ENCODE measurements around the gene CYP26C1.

The CYP26C1 gene

GRCh38 chr10:93071177-93071472 is 10.5 kb downstream of the CYP26C1 start:
- H3K4me3 Mint-ChIP-seq: peak overlapping the region; percentile 4
- H3K9me3 Mint-ChIP-seq (ENCODE audit: low read depth): no peaks in the 10 kb centered on the region
- H3K27me3 Mint-ChIP-seq: peaks cover 48% of the 10 kb centered on the region
- H3K27ac Mint-ChIP-seq: no peak overlapping the region
- H3K36me3 Mint-ChIP-seq: no peaks in the 10 kb centered on the region
- peaks cover 33% of the 10 kb centered on the region for H3K4me1 Mint-ChIP-seq (ENCODE audit: low read depth)

- H3K9me3 Mint-ChIP-seq (ENCODE audit: low read depth): no peaks in the 10 kb centered on the region
- H3K27ac Mint-ChIP-seq: no peak overlapping the region
- peaks cover 51% of the 10 kb centered on the region for H3K27me3 Mint-ChIP-seq
- no peaks in the 10 kb centered on the region for H3K36me3 Mint-ChIP-seq
- peak overlapping the region; percentile 65 for H3K4me3 Mint-ChIP-seq
- peaks cover 33% of the 10 kb centered on the region for H3K4me1 Mint-ChIP-seq (ENCODE audit: low read depth)
Observed at GRCh38 chr10:93071674-93072224, 11.2 kb downstream of the CYP26C1 start.

- no peak overlapping the region for H3K27ac Mint-ChIP-seq
- peaks cover 50% of the 10 kb centered on the region for H3K27me3 Mint-ChIP-seq
- no peaks in the 10 kb centered on the region for H3K36me3 Mint-ChIP-seq
- H3K9me3 Mint-ChIP-seq (ENCODE audit: low read depth): no peaks in the 10 kb centered on the region
- H3K4me1 Mint-ChIP-seq (ENCODE audit: low read depth): peaks cover 33% of the 10 kb centered on the region
- H3K4me3 Mint-ChIP-seq: peak overlapping the region; percentile 65
Observed at GRCh38 chr10:93072225-93072712, 11.7 kb downstream of the CYP26C1 start.

GRCh38 chr10:93072713-93073538 is 12.3 kb downstream of the CYP26C1 start:
- peaks cover 44% of the 10 kb centered on the region for H3K27me3 Mint-ChIP-seq
- no peaks in the 10 kb centered on the region for H3K36me3 Mint-ChIP-seq
- H3K27ac Mint-ChIP-seq: no peak overlapping the region
- H3K4me1 Mint-ChIP-seq (ENCODE audit: low read depth): peaks cover 31% of the 10 kb centered on the region
- H3K4me3 Mint-ChIP-seq: peak overlapping the region; percentile 52
- no peaks in the 10 kb centered on the region for H3K9me3 Mint-ChIP-seq (ENCODE audit: low read depth)

GRCh38 chr10:93073539-93074146 is 13.0 kb downstream of the CYP26C1 start, which contains the start of gene CYP26A1:
TSS of gene CYP26A1 (plus strand) at chr10:93073893. CDS start at chr10:93073935, 42 bp downstream.
- Mint-ChIP-seq H3K27me3 (peaks cover 44% of the 10 kb centered on the region), H3K4me3 (peak within 1 kb of the TSS; percentile 65), H3K9me3 (ENCODE audit: low read depth) (no peaks in the 10 kb centered on the region), H3K27ac (no peak within 1 kb of the TSS), H3K4me1 (ENCODE audit: low read depth) (peaks cover 28% of the 10 kb centered on the region), H3K36me3 (no peaks in the 10 kb centered on the region)

- peak overlapping the region; percentile 65 for H3K4me3 Mint-ChIP-seq
Observed at GRCh38 chr10:93074147-93074596, 13.6 kb downstream of the CYP26C1 start.

GRCh38 chr10:93074597-93075368 is 14.2 kb downstream of the CYP26C1 start:
- peak overlapping the region; percentile 65 for H3K4me3 Mint-ChIP-seq
- no peak overlapping the region for H3K27ac Mint-ChIP-seq

More at GRCh38 chr10:93074147-93074596, 13.6 kb downstream of the CYP26C1 start:
- peaks cover 26% of the 10 kb centered on the region for H3K4me1 Mint-ChIP-seq (ENCODE audit: low read depth)
- no peak overlapping the region for H3K27ac Mint-ChIP-seq
- no peaks in the 10 kb centered on the region for H3K36me3 Mint-ChIP-seq
- peaks cover 39% of the 10 kb centered on the region for H3K27me3 Mint-ChIP-seq
- H3K9me3 Mint-ChIP-seq (ENCODE audit: low read depth): no peaks in the 10 kb centered on the region

GRCh38 chr10:93075369-93076221 is 15.0 kb downstream of the CYP26C1 start:
- Mint-ChIP-seq H3K4me1 (ENCODE audit: low read depth) (peaks cover 30% of the 10 kb centered on the region), H3K4me3 (peak overlapping the region; percentile 8), H3K36me3 (no peaks in the 10 kb centered on the region), H3K27me3 (peaks cover 44% of the 10 kb centered on the region), H3K9me3 (ENCODE audit: low read depth) (no peaks in the 10 kb centered on the region), H3K27ac (no peak overlapping the region)

More at GRCh38 chr10:93074597-93075368, 14.2 kb downstream of the CYP26C1 start:
- peaks cover 26% of the 10 kb centered on the region for H3K4me1 Mint-ChIP-seq (ENCODE audit: low read depth)
- H3K36me3 Mint-ChIP-seq: no peaks in the 10 kb centered on the region
- peaks cover 43% of the 10 kb centered on the region for H3K27me3 Mint-ChIP-seq
- no peaks in the 10 kb centered on the region for H3K9me3 Mint-ChIP-seq (ENCODE audit: low read depth)

GRCh38 chr10:93076871-93077270 is 16.3 kb downstream of the CYP26C1 start:
- Mint-ChIP-seq H3K4me1 (ENCODE audit: low read depth) (peaks cover 24% of the 10 kb centered on the region), H3K27me3 (peaks cover 44% of the 10 kb centered on the region), H3K4me3 (no peak overlapping the region), H3K9me3 (ENCODE audit: low read depth) (no peaks in the 10 kb centered on the region), H3K27ac (no peak overlapping the region), H3K36me3 (no peaks in the 10 kb centered on the region)

GRCh38 chr10:93077860-93078337 is 17.3 kb downstream of the CYP26C1 start:
- H3K4me3 Mint-ChIP-seq: no peak overlapping the region
- peak overlapping the region; percentile 22 for H3K27ac Mint-ChIP-seq
- no peaks in the 10 kb centered on the region for H3K9me3 Mint-ChIP-seq (ENCODE audit: low read depth)
- H3K27me3 Mint-ChIP-seq: peaks cover 41% of the 10 kb centered on the region
- no peaks in the 10 kb centered on the region for H3K36me3 Mint-ChIP-seq
- H3K4me1 Mint-ChIP-seq (ENCODE audit: low read depth): peaks cover 15% of the 10 kb centered on the region

- H3K4me1 Mint-ChIP-seq (ENCODE audit: low read depth): peaks cover 12% of the 10 kb centered on the region
- H3K4me3 Mint-ChIP-seq: no peak overlapping the region
- no peak overlapping the region for H3K27ac Mint-ChIP-seq
- H3K9me3 Mint-ChIP-seq (ENCODE audit: low read depth): no peaks in the 10 kb centered on the region
- H3K27me3 Mint-ChIP-seq: peaks cover 37% of the 10 kb centered on the region
- no peaks in the 10 kb centered on the region for H3K36me3 Mint-ChIP-seq
Observed at GRCh38 chr10:93079663-93080349, 19.2 kb downstream of the CYP26C1 start.

- Mint-ChIP-seq H3K36me3 (no peaks in the 10 kb centered on the region), H3K9me3 (ENCODE audit: low read depth) (no peaks in the 10 kb centered on the region), H3K27me3 (peaks cover 34% of the 10 kb centered on the region), H3K27ac (no peak overlapping the region), H3K4me1 (ENCODE audit: low read depth) (peaks cover 8% of the 10 kb centered on the region), H3K4me3 (no peak overlapping the region)
Observed at GRCh38 chr10:93080350-93081046, 19.9 kb downstream of the CYP26C1 start.

- Mint-ChIP-seq H3K36me3 (no peaks in the 10 kb centered on the region), H3K4me3 (no peak overlapping the region), H3K27ac (no peak overlapping the region), H3K27me3 (peaks cover 28% of the 10 kb centered on the region), H3K9me3 (ENCODE audit: low read depth) (no peaks in the 10 kb centered on the region), H3K4me1 (ENCODE audit: low read depth) (peaks cover 3% of the 10 kb centered on the region)
Observed at GRCh38 chr10:93081318-93081717, 20.7 kb downstream of the CYP26C1 start.
